ENCODE results near the gene SH3D19. TPM values are rescaled to one million over a fixed set of nuclear protein-coding genes. Genes with fewer than 3 reads are reported as not detected.

SH3D19 gene
- total RNA-seq, 1 experiment from 2014 or later: 15.5 TPM

GRCh38 chr4:151175754-151176631 is 149.4 kb downstream of the SH3D19 start:
- no TSS peak for BruUV-seq (replicated peaks)
- Mint-ChIP-seq H3K36me3 (ENCODE audit: insufficient read depth, unreplicated experiment) (no peaks in the 10 kb centered on the region), H3K4me1 (ENCODE audit: low read depth, unreplicated experiment) (no peaks in the 10 kb centered on the region), H3K27me3 (ENCODE audit: unreplicated experiment) (no peaks in the 10 kb centered on the region), H3K9me3 (ENCODE audit: low read depth, unreplicated experiment) (no peaks in the 10 kb centered on the region), H3K4me3 (ENCODE audit: low read depth, unreplicated experiment) (no peak overlapping the region), H3K27ac (ENCODE audit: unreplicated experiment) (no peak overlapping the region)
- TF ChIP-seq CTCF (IDR thresholded peaks at IDR 0.05; ENCODE audit: unreplicated experiment): no peak
- CTCF ChIA-PET: no interaction called here
- intact Hi-C loops (cut with micrococcal nuclease; ENCODE audit: unreplicated experiment): no loop called here
- no peak for DNase-seq

DNA sequence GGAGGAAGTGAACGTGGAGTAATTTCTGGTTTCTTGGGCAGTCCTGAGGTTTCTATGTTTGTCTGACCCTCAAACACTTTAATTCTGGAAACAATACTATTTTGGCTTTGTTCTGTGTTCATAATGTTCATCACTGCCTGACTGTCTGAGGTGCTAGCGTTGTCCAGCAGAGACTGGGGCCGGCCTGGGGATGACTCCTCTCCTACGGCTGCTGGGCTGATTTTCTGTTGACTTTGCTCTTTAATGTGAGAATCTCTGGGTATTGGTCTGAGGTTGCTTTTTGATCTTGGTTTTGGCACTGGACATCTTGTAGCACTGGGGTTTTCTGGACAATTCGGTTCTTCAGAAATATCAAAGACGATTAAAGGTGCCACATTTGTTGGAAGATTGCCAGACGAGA is 150.2 kb downstream of the SH3D19 start:
- no peak for DNase-seq
- Mint-ChIP-seq H3K4me1 (ENCODE audit: low read depth, unreplicated experiment) (no peaks in the 10 kb centered on the region), H3K27ac (ENCODE audit: unreplicated experiment) (no peak overlapping the region), H3K27me3 (ENCODE audit: unreplicated experiment) (no peaks in the 10 kb centered on the region), H3K36me3 (ENCODE audit: insufficient read depth, unreplicated experiment) (no peaks in the 10 kb centered on the region), H3K9me3 (ENCODE audit: low read depth, unreplicated experiment) (no peaks in the 10 kb centered on the region), H3K4me3 (ENCODE audit: low read depth, unreplicated experiment) (no peak overlapping the region)
- CTCF ChIA-PET: no interaction called here
- TF ChIP-seq CTCF (IDR thresholded peaks at IDR 0.05; ENCODE audit: unreplicated experiment): no peak
- BruUV-seq (replicated peaks): TSS peak; percentile 55
- intact Hi-C loops (cut with micrococcal nuclease; ENCODE audit: unreplicated experiment): no loop called here

DNA sequence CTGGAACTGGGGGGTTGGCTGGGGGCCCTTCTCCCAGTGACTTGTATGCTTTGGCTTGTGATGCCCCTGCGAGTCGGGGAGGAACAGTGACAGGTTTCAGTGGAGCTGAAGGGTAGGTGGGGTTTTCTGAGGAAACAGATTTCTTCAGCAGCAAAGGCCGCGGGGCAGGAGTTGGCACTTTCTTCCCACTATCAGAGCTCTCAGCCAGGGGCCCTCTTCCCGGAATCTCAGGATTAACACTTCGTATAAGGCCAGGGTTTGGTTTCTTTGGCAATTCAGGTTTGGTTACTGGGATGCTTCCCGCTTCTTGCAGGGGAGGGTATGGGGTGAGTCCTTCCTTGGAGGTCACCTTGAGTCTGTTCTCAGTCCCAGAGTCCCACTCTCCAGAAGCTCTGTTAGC is 150.6 kb downstream of the SH3D19 start:
- no peak for DNase-seq
- Mint-ChIP-seq H3K9me3 (ENCODE audit: low read depth, unreplicated experiment) (no peaks in the 10 kb centered on the region), H3K4me3 (ENCODE audit: low read depth, unreplicated experiment) (no peak overlapping the region), H3K27ac (ENCODE audit: unreplicated experiment) (no peak overlapping the region), H3K36me3 (ENCODE audit: insufficient read depth, unreplicated experiment) (no peaks in the 10 kb centered on the region), H3K27me3 (ENCODE audit: unreplicated experiment) (no peaks in the 10 kb centered on the region), H3K4me1 (ENCODE audit: low read depth, unreplicated experiment) (no peaks in the 10 kb centered on the region)
- no peak for TF ChIP-seq CTCF (IDR thresholded peaks at IDR 0.05; ENCODE audit: unreplicated experiment)
- intact Hi-C loops (cut with micrococcal nuclease; ENCODE audit: unreplicated experiment): no loop called here
- CTCF ChIA-PET: no interaction called here
- BruUV-seq (replicated peaks): no TSS peak

DNA sequence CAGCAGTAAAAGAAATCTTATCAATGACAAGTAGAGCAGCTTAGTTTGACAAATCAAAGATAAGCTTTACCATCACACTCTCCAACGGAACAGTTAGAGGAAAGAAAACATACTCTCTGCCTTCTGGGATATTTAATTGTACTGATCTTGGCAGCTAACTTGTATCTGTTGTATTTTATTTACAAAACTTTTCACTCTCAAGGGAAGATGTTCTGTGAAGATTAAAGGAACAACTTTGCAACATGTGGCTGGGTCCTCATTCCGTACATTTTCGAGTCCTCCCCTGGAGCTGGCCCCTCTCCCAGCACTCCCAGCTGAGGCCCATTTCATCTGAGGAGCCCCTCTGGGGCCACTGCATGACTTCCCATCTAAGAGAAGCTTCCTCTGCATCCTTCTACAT is 151.5 kb downstream of the SH3D19 start:
- Mint-ChIP-seq H3K27me3 (ENCODE audit: unreplicated experiment) (no peaks in the 10 kb centered on the region), H3K27ac (ENCODE audit: unreplicated experiment) (no peak overlapping the region), H3K4me1 (ENCODE audit: low read depth, unreplicated experiment) (no peaks in the 10 kb centered on the region), H3K4me3 (ENCODE audit: low read depth, unreplicated experiment) (no peak overlapping the region), H3K9me3 (ENCODE audit: low read depth, unreplicated experiment) (no peaks in the 10 kb centered on the region), H3K36me3 (ENCODE audit: insufficient read depth, unreplicated experiment) (no peaks in the 10 kb centered on the region)
- intact Hi-C loops (cut with micrococcal nuclease; ENCODE audit: unreplicated experiment): no loop called here
- CTCF ChIA-PET: no interaction called here
- no peak for DNase-seq
- BruUV-seq (replicated peaks): no TSS peak
- no peak for TF ChIP-seq CTCF (IDR thresholded peaks at IDR 0.05; ENCODE audit: unreplicated experiment)

Measured in Calu3 (cell line).